Fibroblast of villous mesenchyme (primary cell): ENCODE results near the gene ZNF835. TPM values are rescaled to one million over a fixed set of nuclear protein-coding genes. Genes with fewer than 3 reads are reported as not detected.

Experiments
- DNase-seq: peaks from one replicate; pipeline ENCODE4 v3.0.0-alpha.2; 2010; ENCODE audit warnings: low read depth
- H3K4me3 ChIP-seq: 2 replicates; pipeline ENCODE4 v1.5.1; 2011; ENCODE audit warnings: low read depth, mild to moderate bottlenecking, low read length
- CTCF ChIP-seq: IDR thresholded peaks from 2 replicates; pipeline ENCODE4 v1.5.1; 2012; ENCODE audit warnings: low read depth, mild to moderate bottlenecking, low read length; ENCODE audit not compliant: insufficient read depth
- total RNA-seq: library from RNA; depleted of rRNA; stranded (reverse); fragments of >200 nt; gene quantifications from 2 replicates; pipeline ENCODE4 v1.2.3, GENCODE V29; 2012

The ZNF835 gene
- 0.32 TPM in 1 of 2 replicates, not detected in the other for total RNA-seq

- DNase-seq = peak; percentile 17
- no peak for TF ChIP-seq CTCF
- no peak within 1 kb of the TSS for H3K4me3 ChIP-seq
These were observed at the start of gene ZNF835 for GRCh38 chr19:56671613-56671994. TSS of gene ZNF835 (minus strand) at chr19:56671757. CDS start at chr19:56665198, 6,559 bp downstream.

- H3K4me3 ChIP-seq = no peak overlapping the region
- DNase-seq = no peak
- no peak for TF ChIP-seq CTCF
These were observed 48.7 kb upstream of the ZNF835 start for GRCh38 chr19:56720281-56720680.

- H3K4me3 ChIP-seq = no peak overlapping the region
- DNase-seq = no peak
- no peak for TF ChIP-seq CTCF
These were observed 46.7 kb upstream of the ZNF835 start for GRCh38 chr19:56718231-56718630.

GRCh38 chr19:56712611-56713276 lies 41.2 kb upstream of the ZNF835 start:
- H3K4me3 ChIP-seq = no peak overlapping the region
- TF ChIP-seq CTCF = no peak
- DNase-seq = no peak

GRCh38 chr19:56710437-56710836 lies 38.9 kb upstream of the ZNF835 start:
- DNase-seq = no peak
- no peak overlapping the region for H3K4me3 ChIP-seq
- no peak for TF ChIP-seq CTCF

GRCh38 chr19:56707821-56708220 lies 36.3 kb upstream of the ZNF835 start:
- no peak for TF ChIP-seq CTCF
- DNase-seq = no peak
- no peak overlapping the region for H3K4me3 ChIP-seq

- H3K4me3 ChIP-seq = no peak overlapping the region
- TF ChIP-seq CTCF = no peak
- DNase-seq = no peak
These were observed 34.4 kb upstream of the ZNF835 start for GRCh38 chr19:56705939-56706338.
